HepG2 (cell line): ENCODE data around the gene TNC. TPM values are rescaled to one million over a fixed set of nuclear protein-coding genes. Genes with fewer than 3 reads are reported as not detected.

Source experiments
- ATAC-seq: fragments of 200-7000 bp; cut with Tn5 transposase; 3 replicates; pipeline ENCODE4 v1.9.1; 2020; ENCODE audit warnings: mild to moderate bottlenecking, moderate library complexity
- BruUV-seq: library from RNA; stranded (reverse); fragments of 400-500 nt; replicated peaks from 2 replicates; lab custom pipeline; 2021; lab: Mats Ljungman, UMichigan
- CTCF ChIA-PET: fragments of 300-600 bp; formaldehyde crosslinking; extraction: SDS; loops from one replicate; lab custom pipeline; 2021; ENCODE audit warnings: low total read pairs, inconsistent platforms, low intra/inter-chr PET ratio; lab: Yijun Ruan, JAX
- POLR2A ChIA-PET: fragments of 350-600 bp; sonication (Branson Sonifier 250); formaldehyde crosslinking; loops from one replicate; lab custom pipeline; 2020; ENCODE audit warnings: antibody characterized with exemption, inconsistent platforms; lab: Yijun Ruan, JAX
- DNase-seq: peaks from one replicate; pipeline ENCODE4 v3.0.0-alpha.2; 2015; ENCODE audit warnings: low spot score
- FAIRE-seq: peaks from 3 replicates; lab custom pipeline; 2011; peaks lifted over from hg19 to GRCh38; lab: Jason Lieb, UNC
- H2AFZ ChIP-seq: one replicate; pipeline ENCODE4 v1.6.1; 2011; ENCODE audit warnings: low read length, inconsistent platforms
- H3K27ac ChIP-seq: fragments of 300-600 bp; 3 replicates; pipeline ENCODE4 v1.8.0; 2011; ENCODE audit warnings: mixed run types, mild to moderate bottlenecking, mixed read lengths, low read length, inconsistent platforms; ENCODE audit not compliant: insufficient read depth; ENCODE audit errors: extremely low read length
- H3K27me3 ChIP-seq, 2 experiments: fragments of 200-600 bp in 1 of 2; 2 replicates in 1 of 2; 3 replicates in 1 of 2; pipeline versions ENCODE4 v1.6.0 to v1.8.0; 2011; ENCODE audit warnings: low read length in 2 of 2, mild to moderate bottlenecking in 2 of 2, moderate library complexity in 2 of 2, inconsistent platforms in 1 of 2; ENCODE audit not compliant: insufficient read depth in 2 of 2, control insufficient read depth in 1 of 2
- H3K36me3 ChIP-seq, 2 experiments: fragments of 200-600 bp in 1 of 2; replicated peaks in 1 of 2; 2 replicates in 1 of 2; 3 replicates in 1 of 2; pipeline versions ENCODE4 v1.5.1 to v1.8.0; 2011; ENCODE audit warnings: low read length in 2 of 2, inconsistent platforms in 1 of 2; ENCODE audit not compliant: insufficient read depth in 2 of 2, control insufficient read depth in 1 of 2
- H3K4me1 ChIP-seq: 2 replicates; pipeline ENCODE4 v1.5.1; 2012; ENCODE audit warnings: low read length, inconsistent platforms; ENCODE audit not compliant: insufficient read depth
- H3K4me2 ChIP-seq: 2 replicates; pipeline ENCODE4 v1.6.0; 2011; ENCODE audit warnings: low read depth, low read length, inconsistent platforms
- H3K4me3 ChIP-seq, 3 experiments: fragments of 200-600 bp in 1 of 3; sonication (generic), shearing (Covaris generic) in 1 of 3; replicated peaks in 1 of 3; 2 replicates each; pipeline ENCODE4 v1.5.1; 2011 to 2016; ENCODE audit warnings: low read length in 3 of 3, inconsistent platforms in 2 of 3, low read depth in 2 of 3, mild to moderate bottlenecking in 2 of 3, control low read depth in 1 of 3, mixed read lengths in 1 of 3; ENCODE audit not compliant: insufficient read depth in 1 of 3
- H3K79me2 ChIP-seq: one replicate; pipeline ENCODE4 v1.6.1; 2011; ENCODE audit warnings: low read length, inconsistent platforms; ENCODE audit not compliant: insufficient read depth
- H3K9ac ChIP-seq: 2 replicates; pipeline ENCODE4 v1.6.0; 2011; ENCODE audit warnings: mild to moderate bottlenecking, low read depth, low read length, inconsistent platforms; ENCODE audit not compliant: insufficient read depth
- H3K9me3 ChIP-seq: 2 replicates; pipeline ENCODE4 v1.5.1; 2012; ENCODE audit warnings: mild to moderate bottlenecking, low read length
- H4K20me1 ChIP-seq: 2 replicates; pipeline ENCODE4 v1.6.0; 2011; ENCODE audit warnings: inconsistent platforms, mild to moderate bottlenecking, low read length, moderate library complexity; ENCODE audit not compliant: insufficient read depth
- ARNT ChIP-seq: fragments of 450-650 bp; IDR thresholded peaks from 2 replicates; pipeline ENCODE4 v1.6.1; 2017
- GABPB1 ChIP-seq: IDR thresholded peaks from 2 replicates; pipeline ENCODE4 v1.6.1; 2016; ENCODE audit warnings: mild to moderate bottlenecking, missing genetic modification reagents, moderate library complexity, missing compliant biosample characterization
- GFI1 ChIP-seq: sonication (generic); formaldehyde crosslinking; IDR thresholded peaks from 2 replicates; pipeline ENCODE4 v1.5.0; 2020; ENCODE audit warnings: missing genetic modification reagents, mild to moderate bottlenecking, borderline replicate concordance
- MBNL3 ChIP-seq: fragments of 250-450 bp; sonication (Bioruptor Pico); conservative IDR thresholded peaks from 2 replicates; pipeline ENCODE4 v1.8.0; 2022; ENCODE audit warnings: mild to moderate bottlenecking, inconsistent platforms
- MTF2 ChIP-seq: sonication (generic); formaldehyde crosslinking; IDR thresholded peaks from 2 replicates; pipeline ENCODE4 v1.5.0; 2020; ENCODE audit warnings: missing genetic modification reagents, borderline replicate concordance
- NFYB ChIP-seq: sonication (generic); formaldehyde crosslinking; IDR thresholded peaks from 2 replicates; pipeline ENCODE4 v1.4.0; 2020; ENCODE audit warnings: missing genetic modification reagents
- PITX1 ChIP-seq: sonication (generic); formaldehyde crosslinking; IDR thresholded peaks from 2 replicates; pipeline ENCODE4 v1.5.1; 2020; ENCODE audit warnings: mild to moderate bottlenecking, missing genetic modification reagents
- PRMT3 ChIP-seq: sonication (generic); formaldehyde crosslinking; IDR thresholded peaks from 2 replicates; pipeline ENCODE4 v1.8.1; 2022; ENCODE audit warnings: low read depth, mild to moderate bottlenecking, moderate library complexity, missing genetic modification reagents, borderline replicate concordance
- SMARCC2 ChIP-seq: fragments of 450-650 bp; IDR thresholded peaks from 2 replicates; pipeline ENCODE4 v1.6.1; 2017; ENCODE audit warnings: antibody characterized with exemption, mild to moderate bottlenecking
- STAT6 ChIP-seq: sonication (generic); formaldehyde crosslinking; IDR thresholded peaks from 2 replicates; pipeline ENCODE4 v1.4.0; 2020; ENCODE audit warnings: missing genetic modification reagents, mild to moderate bottlenecking, borderline replicate concordance
- TFDP1 ChIP-seq: IDR thresholded peaks from 2 replicates; pipeline ENCODE4 v1.6.1; 2016; ENCODE audit warnings: missing compliant biosample characterization, missing genetic modification reagents, borderline replicate concordance
- UBTF ChIP-seq: sonication (generic); formaldehyde crosslinking; IDR thresholded peaks from 2 replicates; pipeline ENCODE4 v1.4.0; 2020; ENCODE audit warnings: mild to moderate bottlenecking, missing genetic modification reagents
- ZBTB20 ChIP-seq: sonication (generic); formaldehyde crosslinking; IDR thresholded peaks from 2 replicates; pipeline ENCODE4 v1.8.1; 2023; ENCODE audit warnings: missing genetic modification reagents, low read depth, mild to moderate bottlenecking, borderline replicate concordance
- ZNF296 ChIP-seq: sonication (generic); formaldehyde crosslinking; conservative IDR thresholded peaks from 2 replicates; pipeline ENCODE4 v1.5.0; 2020; ENCODE audit warnings: mild to moderate bottlenecking, missing genetic modification reagents
- ZNF337 ChIP-seq: sonication (generic); formaldehyde crosslinking; IDR thresholded peaks from 2 replicates; pipeline ENCODE4 v1.5.1; 2020; ENCODE audit warnings: missing genetic modification reagents, low read depth, mild to moderate bottlenecking, borderline replicate concordance
- ZNF567 ChIP-seq: sonication (generic); formaldehyde crosslinking; IDR thresholded peaks from 2 replicates; pipeline ENCODE4 v1.8.1; 2023; ENCODE audit warnings: mild to moderate bottlenecking, missing genetic modification reagents, borderline replicate concordance
- ZNF652 ChIP-seq: IDR thresholded peaks from 2 replicates; pipeline ENCODE4 v1.6.1; 2016; ENCODE audit warnings: low read depth, borderline replicate concordance
- ZNF83 ChIP-seq: sonication (generic); formaldehyde crosslinking; IDR thresholded peaks from 2 replicates; pipeline ENCODE4 v1.4.0; 2020; ENCODE audit warnings: missing genetic modification reagents, mild to moderate bottlenecking, borderline replicate concordance
- WGBS: methylation state at CpG from one replicate; pipeline ENCODE4 v1.1.6; 2017; ENCODE audit warnings: low lambda C conversion rate; 5-methylcytosine and 5-hydroxymethylcytosine counted together
- in situ Hi-C: cut with HindIII; loops from 2 replicates; pipeline ENCODE4 v1.10.0; 2017; ENCODE audit warnings: low pct_unique_long_range_greater_than_20kb; ENCODE audit not compliant: extremely low pct_ligation_motif_present
- intact Hi-C: fragments of 100-400 bp; cut with micrococcal nuclease; formaldehyde crosslinking; loops from one replicate; pipeline ENCODE4 v1.10.0; 2022; ENCODE audit not compliant: unreplicated experiment
- polyA plus RNA-seq, 8 experiments: library from polyadenylated mRNA; depleted of rRNA in 3 of 8; stranded (reverse) in 7 of 8; unstranded in 1 of 8; fragments of >200 nt; fragmentation: Illumina TruSeq in 4 of 8; extraction: Trizol in 4 of 8; gene quantifications; 2 replicates each; pipeline versions ENCODE4 v1.2.1 to v1.2.3, GENCODE V29; 2011 to 2016; ENCODE audit warnings: low read depth in 4 of 8, missing spikeins in 1 of 8, mixed read lengths in 1 of 8; ENCODE audit not compliant: insufficient read depth in 1 of 8
- total RNA-seq, 5 experiments: library from RNA; depleted of rRNA; stranded (reverse); fragments of >200 nt; fragmentation: Illumina TruSeq; extraction: Trizol; gene quantifications; 2 replicates each; pipeline ENCODE4 v1.2.3, GENCODE V29; 2016; ENCODE audit warnings: low read depth in 1 of 5

Gene TNC
- total and polyA plus RNA-seq, 2 of the 13 experiments (the other 11 are each of a cell fraction or from before 2014, with no cell fraction given), result not detected

GRCh38 chr9:115107701-115108100 is 10.3 kb downstream of the TNC start (continued):
- TF ChIP-seq MBNL3 (no peak), ZNF567 (no peak), UBTF (CRISPR knock-in tag) (no peak), ZNF296 (CRISPR knock-in tag) (no peak), ZNF652 (CRISPR knock-in tag) (no peak)

- ChIA-PET POLR2A (no interaction called here), CTCF (no interaction called here)
- no peak overlapping the region for H3K9ac ChIP-seq
- H3K27me3 ChIP-seq, result no peaks in the 10 kb centered on the region
- DNase-seq (no peak), FAIRE-seq (no peak), ATAC-seq (no peak)
- no peaks in the 10 kb centered on the region for H3K4me1 ChIP-seq
- no peaks in the 10 kb centered on the region for H4K20me1 ChIP-seq
- in situ Hi-C loops (no loop called here), intact Hi-C loops (loop anchor here (2.0 kb wide), 1 partner anchor 66 kb away; no protein-coding TSS in a partner anchor)
- H3K27ac ChIP-seq, result no peak overlapping the region
- no peaks in the 10 kb centered on the region for H3K9me3 ChIP-seq
- no TSS peak for BruUV-seq
- H3K36me3 ChIP-seq, result no peaks in the 10 kb centered on the region
- H2AFZ ChIP-seq, result no peak overlapping the region
- no peak overlapping the region for H3K4me2 ChIP-seq
- no peak overlapping the region for H3K4me3 ChIP-seq
- H3K79me2 ChIP-seq, result no peaks in the 10 kb centered on the region
- WGBS, result 5% methylated on average over 2 of the region's 2 CpGs
- no peak for TF ChIP-seq ZNF83 (CRISPR knock-in tag)
- TF ChIP-seq NFYB (CRISPR knock-in tag), result no peak
- no peak for TF ChIP-seq GFI1 (CRISPR knock-in tag)
- TF ChIP-seq GABPB1 (CRISPR knock-in tag), result no peak
- no peak for TF ChIP-seq SMARCC2
- no peak for TF ChIP-seq PITX1 (CRISPR knock-in tag)
- no peak for TF ChIP-seq PRMT3
- TF ChIP-seq TFDP1 (CRISPR knock-in tag), result no peak
- TF ChIP-seq MTF2 (CRISPR knock-in tag), result no peak
- no peak for TF ChIP-seq ARNT
- no peak for TF ChIP-seq ZBTB20
- TF ChIP-seq STAT6, result no peak
- no peak for TF ChIP-seq ZNF337
These were observed 11.3 kb downstream of the TNC start for GRCh38 chr9:115106642-115107041.
